Measurements from ENCODE around the gene DEFB131B.
"Not testable (repeated sequence)": the region's sequence is repeated elsewhere in the genome, so short reads cannot be mapped to it uniquely, and the experiment has no call there.

DNA sequence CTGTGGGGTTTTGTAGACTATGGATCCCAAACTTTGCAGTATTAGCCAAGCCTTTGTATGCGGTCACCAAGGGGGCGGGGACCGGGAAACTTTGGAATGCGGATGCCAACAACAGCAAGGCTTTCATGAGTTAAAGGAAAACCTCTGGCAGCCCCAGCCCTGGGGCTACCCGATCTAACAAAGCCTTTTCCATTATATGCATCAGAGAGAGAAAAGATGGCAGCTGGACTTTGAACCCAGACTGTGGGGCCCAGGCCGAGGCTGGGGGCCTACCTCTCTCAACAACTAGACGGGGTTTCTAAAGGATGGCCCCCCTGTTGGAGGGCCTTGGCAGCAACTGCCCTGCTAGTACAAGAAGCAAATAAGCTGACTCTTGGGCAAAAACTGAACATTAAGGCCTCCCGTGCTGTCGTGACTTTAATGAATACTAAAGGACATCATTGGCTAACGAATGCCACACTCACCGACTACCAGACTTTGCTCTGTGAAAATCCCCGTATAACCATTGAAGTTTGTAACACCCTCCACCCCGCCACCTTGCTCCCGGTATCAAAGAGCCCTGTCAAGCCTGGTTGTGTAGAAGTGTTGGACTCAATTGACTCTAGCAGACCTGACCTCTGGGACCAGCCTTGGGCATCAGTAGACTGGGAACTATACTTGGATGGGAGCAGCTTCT lies 10.2 kb downstream of the DEFB131B start:
- not testable (repeated sequence) for TF ChIP-seq CTCF (optimal IDR thresholded peaks at IDR 0.05 in 1 of 3, IDR thresholded peaks at IDR 0.05 in 1 of 3, conservative IDR thresholded peaks at IDR 0.05 in 1 of 3; ENCODE audit: extremely low read depth in 1 of 3, insufficient read depth in 2 of 3, low read length in 3 of 3); EZH2 (IDR thresholded peaks at IDR 0.05; ENCODE audit: low read length)
